ENCODE results near the gene ERBB4. TPM values are rescaled to one million over a fixed set of nuclear protein-coding genes. Genes with fewer than 3 reads are reported as not detected.

Gene ERBB4
- total RNA-seq, 1 donor from 2014 or later, result 5.5 TPM

DNA sequence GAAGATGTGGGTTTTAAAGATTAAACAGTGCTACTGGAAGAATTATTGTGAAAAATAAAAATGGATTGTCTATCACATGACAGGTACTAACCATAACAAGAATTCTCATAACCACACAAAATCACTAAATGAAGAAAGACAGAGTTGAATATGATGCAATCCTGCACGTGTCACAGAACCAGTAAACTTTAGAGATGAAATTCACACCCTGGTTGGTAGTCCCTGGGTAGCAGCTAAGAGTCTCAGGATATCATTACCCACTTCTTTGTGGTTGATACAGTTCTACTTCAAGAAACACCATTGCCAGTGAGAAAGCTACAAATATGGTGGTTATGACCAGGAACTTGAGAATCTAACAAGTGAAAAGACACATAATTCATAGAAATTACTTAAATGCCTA lies 450.2 kb downstream of the ERBB4 start:
- no peak for DNase-seq (ENCODE audit: low spot score)

- DNase-seq (ENCODE audit: low spot score), result no peak
Observed at GRCh38 chr2:212083492-212083891, 455.1 kb downstream of the ERBB4 start.

DNA sequence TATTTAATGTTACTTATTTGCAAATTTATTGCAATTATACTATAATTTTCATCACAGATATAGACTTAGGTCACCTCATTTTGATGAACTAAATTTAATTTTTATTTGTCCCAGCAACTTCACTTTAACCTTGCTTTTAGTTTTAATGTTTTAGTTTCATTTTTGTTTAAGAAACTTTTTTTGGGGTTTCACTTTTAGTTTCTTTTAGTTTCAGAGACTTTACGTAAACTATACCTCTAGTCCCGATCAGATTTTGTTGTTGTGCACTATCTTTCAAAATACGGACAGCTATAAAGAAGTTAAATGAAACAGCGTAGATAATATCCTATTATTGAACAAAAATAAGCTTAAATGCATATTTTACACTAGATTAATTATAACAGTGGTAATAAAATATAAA lies 460.5 kb downstream of the ERBB4 start:
- no peak for DNase-seq (ENCODE audit: low spot score)

DNA sequence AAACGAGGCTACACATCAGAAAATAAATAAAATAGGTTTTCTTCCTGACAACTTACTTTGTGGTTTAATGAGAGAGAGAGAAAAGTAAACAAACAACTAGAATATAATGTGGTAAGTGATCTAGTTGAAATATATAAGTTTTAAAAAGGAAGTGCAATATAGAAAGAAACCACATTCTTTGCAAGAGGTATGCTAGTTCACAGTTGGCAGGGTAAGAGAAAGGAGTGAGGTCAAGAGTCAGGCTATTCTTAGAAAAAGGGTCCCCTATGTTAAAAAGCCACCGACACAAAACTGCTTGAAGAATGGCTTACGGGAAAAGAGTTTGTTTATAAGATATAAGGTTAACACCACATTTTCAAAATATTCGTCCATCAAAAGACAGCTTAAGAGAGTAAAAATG lies 462.1 kb downstream of the ERBB4 start:
- DNase-seq (ENCODE audit: low spot score), result no peak

DNA sequence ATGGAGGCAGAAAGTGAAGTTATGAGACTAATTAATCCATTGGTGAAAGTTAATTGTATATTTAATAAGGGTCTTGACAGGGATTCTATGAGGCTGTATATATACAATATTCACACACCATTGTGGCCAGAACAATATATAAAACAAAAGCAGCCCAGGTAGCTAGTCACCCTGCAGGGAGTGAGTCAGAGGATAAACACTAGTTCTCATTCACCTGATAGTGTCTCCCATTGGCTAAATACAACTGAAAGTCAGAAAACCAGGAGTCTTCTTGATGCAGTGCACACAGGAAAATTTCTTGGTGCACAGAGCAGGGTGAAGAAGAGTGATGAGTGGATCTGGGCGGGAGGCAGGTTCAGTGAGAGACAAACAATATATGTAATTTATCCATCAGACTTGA lies 465.2 kb downstream of the ERBB4 start:
- DNase-seq (ENCODE audit: low spot score), result no peak

GRCh38 chr2:212066546-212066945 lies 472.1 kb downstream of the ERBB4 start:
- DNase-seq (ENCODE audit: low spot score), result no peak

- no peak for DNase-seq (ENCODE audit: low spot score)
Observed at GRCh38 chr2:212064318-212064717, 474.3 kb downstream of the ERBB4 start.

GRCh38 chr2:212052412-212053159 lies 486.0 kb downstream of the ERBB4 start:
- no peak for DNase-seq (ENCODE audit: low spot score)

DNA sequence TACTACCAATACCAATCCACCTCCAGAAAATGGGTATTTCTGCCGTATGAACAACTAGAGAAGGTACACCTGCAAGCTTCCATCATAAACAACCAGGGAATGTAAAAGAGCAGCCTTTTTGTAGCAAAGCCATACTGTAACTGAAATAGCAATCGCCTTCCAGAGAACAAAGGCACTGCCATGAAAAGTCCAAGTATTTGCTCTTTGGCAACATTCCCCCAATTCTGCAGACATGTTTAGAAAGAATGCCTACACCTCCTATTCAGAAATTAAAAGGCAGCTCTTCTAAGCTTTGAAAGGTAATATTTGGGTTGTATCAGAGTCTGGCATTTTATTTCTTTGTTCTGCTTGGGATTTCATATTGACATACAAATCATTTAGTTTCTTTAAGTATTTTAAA lies 487.7 kb downstream of the ERBB4 start:
- DNase-seq (ENCODE audit: low spot score), result no peak

GRCh38 chr2:212042562-212042961 lies 496.0 kb downstream of the ERBB4 start:
- no peak for DNase-seq (ENCODE audit: low spot score)

- DNase-seq (ENCODE audit: low spot score), result no peak
Observed at GRCh38 chr2:212037062-212037461, 501.5 kb downstream of the ERBB4 start.

- no peak for DNase-seq (ENCODE audit: low spot score)
Observed at GRCh38 chr2:212034841-212035585, 503.6 kb downstream of the ERBB4 start.

- no peak for DNase-seq (ENCODE audit: low spot score)
Observed at GRCh38 chr2:212033888-212034287, 504.7 kb downstream of the ERBB4 start.

DNA sequence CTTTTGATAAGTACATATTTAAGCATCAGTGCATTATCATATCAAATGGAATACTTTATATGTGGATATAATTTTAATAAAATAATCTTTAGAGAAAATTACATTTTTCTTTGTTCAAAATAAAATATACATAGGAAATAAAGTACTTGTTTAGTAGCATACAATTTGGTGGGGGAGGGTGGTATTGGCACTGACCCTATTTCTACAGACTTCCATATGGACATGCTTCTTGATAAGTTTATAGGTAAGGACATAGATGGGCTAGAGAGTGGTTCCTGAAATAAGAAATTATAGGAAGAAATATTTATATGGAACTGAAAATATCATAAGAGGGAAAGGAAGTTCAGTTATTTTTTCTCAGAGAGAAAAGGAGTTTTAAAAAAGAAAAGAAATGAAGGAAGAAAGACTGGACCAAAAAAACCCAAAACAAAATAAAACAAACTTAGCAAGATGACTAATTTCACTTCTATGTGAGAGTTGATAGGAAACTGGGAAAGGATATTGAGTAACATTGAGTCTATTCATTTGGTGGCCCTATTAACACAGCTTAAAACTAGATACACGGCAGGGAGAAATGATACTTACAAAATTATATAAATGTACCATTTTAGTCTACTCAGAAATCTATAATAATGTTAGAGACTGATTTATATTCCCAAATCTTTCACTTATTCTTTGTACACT lies 505.9 kb downstream of the ERBB4 start:
- no peak for DNase-seq (ENCODE audit: low spot score)

GRCh38 chr2:212032032-212032431 lies 506.6 kb downstream of the ERBB4 start:
- no peak for DNase-seq (ENCODE audit: low spot score)

DNA sequence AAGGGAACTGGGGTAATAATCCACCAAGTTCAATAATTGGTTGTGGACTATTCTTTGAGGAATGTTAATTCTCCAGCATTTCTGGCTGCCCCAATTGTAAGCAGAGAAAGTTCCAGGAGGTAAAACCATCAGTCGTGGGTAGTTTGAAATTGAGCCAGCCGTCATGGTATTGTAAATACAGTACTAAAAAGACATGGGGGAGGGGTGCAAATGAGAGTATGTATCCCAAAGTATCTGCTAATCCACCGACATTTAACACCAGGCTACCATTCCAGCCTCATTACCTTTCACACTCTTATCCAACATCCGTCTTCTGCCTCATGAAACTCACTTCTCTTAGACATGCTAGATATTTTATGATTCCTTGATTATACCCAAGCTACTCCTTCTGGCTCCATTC lies 507.9 kb downstream of the ERBB4 start:
- no peak for DNase-seq (ENCODE audit: low spot score)

- no peak for DNase-seq (ENCODE audit: low spot score)
Observed at GRCh38 chr2:212028798-212029394, 509.7 kb downstream of the ERBB4 start.

DNA sequence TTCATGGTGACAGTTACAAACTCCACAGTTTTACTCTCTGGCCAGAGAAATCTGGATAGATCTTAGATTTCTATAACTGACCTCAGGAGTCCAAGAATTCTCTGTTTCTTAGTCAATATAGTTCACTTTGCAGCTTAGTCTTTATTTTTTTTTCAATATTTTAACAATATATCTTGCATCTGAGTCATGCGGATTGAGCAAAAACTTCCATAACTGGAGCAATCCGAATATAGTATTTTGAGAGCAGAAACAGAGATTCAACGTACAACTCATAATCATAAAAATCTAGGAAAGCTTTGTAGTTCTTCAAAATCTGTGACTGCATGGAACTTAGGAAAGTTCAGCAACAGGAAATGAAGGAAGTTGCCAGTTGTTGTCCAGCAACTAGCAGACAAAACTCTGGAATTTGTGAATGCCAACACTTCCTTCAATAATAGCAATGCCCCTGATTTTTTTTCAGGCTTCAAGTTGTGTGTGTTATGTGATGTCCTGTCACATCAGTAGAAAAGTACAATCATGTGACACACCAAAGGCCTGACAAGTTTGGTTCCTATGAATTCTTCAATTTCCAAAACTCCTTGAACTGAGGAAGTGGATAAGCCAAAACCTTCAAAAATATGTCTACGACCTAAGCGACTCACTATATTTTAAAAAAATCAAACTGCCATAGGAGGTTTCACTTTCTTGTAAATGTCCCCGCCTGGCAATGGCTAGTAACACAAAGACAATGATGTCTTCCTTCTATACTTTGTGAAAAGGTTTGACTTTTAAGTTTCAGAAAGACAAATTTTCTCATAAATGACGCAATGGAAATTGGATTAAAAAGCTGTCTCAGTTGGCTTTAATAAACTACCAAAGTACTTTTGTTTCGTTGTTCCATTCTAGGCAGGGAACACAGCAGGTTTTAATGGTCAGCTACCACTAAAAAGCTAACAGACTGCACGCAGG lies 510.6 kb downstream of the ERBB4 start:
- DNase-seq (ENCODE audit: low spot score), result peak; percentile 5

GRCh38 chr2:212024040-212024439 lies 514.6 kb downstream of the ERBB4 start:
- no peak for DNase-seq (ENCODE audit: low spot score)

DNA sequence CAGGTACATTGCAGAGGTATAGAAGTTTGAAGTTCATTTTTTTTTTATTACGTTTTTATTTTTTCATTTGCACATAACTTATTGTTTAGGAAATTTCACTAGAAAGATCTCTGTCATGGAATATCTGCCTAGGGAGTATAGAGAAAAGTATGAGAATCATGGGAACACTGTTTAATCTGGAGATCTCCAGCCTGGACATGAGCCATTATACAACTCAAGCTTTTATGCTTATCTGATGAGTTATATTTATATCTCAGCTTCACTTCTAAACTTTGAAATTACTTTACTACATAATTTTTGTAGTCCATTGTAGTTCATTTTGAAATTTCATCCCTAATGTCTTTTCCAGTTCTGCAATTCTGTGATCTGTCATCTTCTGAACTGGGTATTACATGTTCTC lies 515.6 kb downstream of the ERBB4 start:
- DNase-seq (ENCODE audit: low spot score), result no peak

DNA sequence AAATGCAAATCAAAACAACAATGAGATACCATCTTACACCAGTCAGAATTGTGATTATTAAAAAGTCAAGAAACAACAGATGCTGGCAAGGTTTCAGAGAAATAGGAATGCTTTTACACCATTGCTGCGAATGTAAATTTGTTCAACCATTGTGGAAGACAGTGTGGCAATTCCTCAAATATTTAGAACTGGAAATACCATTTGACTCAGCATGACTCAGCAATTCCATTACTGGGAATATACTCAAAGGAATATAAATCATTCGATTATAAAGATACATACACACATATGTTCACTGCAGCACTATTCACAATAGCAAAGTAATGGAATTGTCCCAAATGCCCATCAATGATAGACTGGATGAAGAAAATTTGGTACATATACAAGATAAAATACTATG lies 516.7 kb downstream of the ERBB4 start:
- no peak for DNase-seq (ENCODE audit: low spot score)

All from umbilical cord (tissue), 2 donors.